NB4 (cell line): ENCODE measurements around the gene TRAPPC12.

Source experiments
- CTCF ChIP-seq: IDR thresholded peaks from one replicate; pipeline ENCODE4 v1.5.1; 2012; ENCODE audit warnings: low read depth, low read length
- MAX ChIP-seq: IDR thresholded peaks from 2 replicates; pipeline ENCODE4 v1.6.1; 2011; ENCODE audit warnings: low read depth, low read length
- POLR2A ChIP-seq: IDR thresholded peaks from 2 replicates; pipeline ENCODE4 v1.6.1; 2011; ENCODE audit warnings: mild to moderate bottlenecking; ENCODE audit not compliant: insufficient read length; ENCODE audit errors: extremely low read depth

DNA sequence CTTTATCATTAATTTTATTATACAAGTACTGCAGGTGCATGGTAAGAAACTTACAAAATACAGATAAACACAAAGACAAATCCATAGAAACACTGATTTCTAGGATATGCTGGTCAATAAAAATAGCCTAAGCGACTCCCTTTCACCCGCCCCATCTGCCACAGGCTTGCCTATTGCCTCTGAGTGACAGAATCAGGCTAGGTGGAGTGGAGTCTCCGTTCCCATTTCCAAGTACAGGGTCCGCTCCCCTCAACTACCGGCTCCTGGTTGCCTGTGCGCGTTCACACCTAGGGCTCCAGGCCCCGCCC is 201 bp upstream of the TRAPPC12 start:
- TF ChIP-seq CTCF (no peak), POLR2A (no peak), MAX (no peak)
